Spleen (tissue), 13 donors: ENCODE measurements around the gene AMIGO1. TPM values are rescaled to one million over a fixed set of nuclear protein-coding genes. Genes with fewer than 3 reads are reported as not detected.

Source experiments
- DNase-seq: peaks from one replicate; pipeline ENCODE4 v3.0.0-alpha.2; 2020
- H3K27ac ChIP-seq, 8 donors: fragments of 200-600 bp; sonication (generic) in 7 of 8; 1 replicate in 4 of 8; 2 replicates in 4 of 8; pipeline versions ENCODE4 v1.5.0 to v1.8.0; 2016 to 2021; ENCODE audit warnings: inconsistent platforms in 4 of 8, mild to moderate bottlenecking in 4 of 8, moderate library complexity in 1 of 8
- H3K27me3 ChIP-seq, 7 donors: fragments of 200-600 bp; sonication (generic) in 6 of 7; replicated peaks in 1 of 7; 1 replicate in 4 of 7; 2 replicates in 3 of 7; pipeline versions ENCODE4 v1.5.0 to v1.8.0; 2016 to 2021; ENCODE audit warnings: inconsistent platforms in 3 of 7, mild to moderate bottlenecking in 1 of 7
- H3K36me3 ChIP-seq, 6 donors: fragments of 200-600 bp; sonication (generic) in 5 of 6; 1 replicate in 4 of 6; 2 replicates in 2 of 6; pipeline versions ENCODE4 v1.5.0 to v1.8.0; 2016 to 2021; ENCODE audit warnings: inconsistent platforms in 2 of 6
- H3K4me1 ChIP-seq, 6 donors: fragments of 200-600 bp; sonication (generic) in 5 of 6; 1 replicate in 3 of 6; 2 replicates in 3 of 6; pipeline versions ENCODE4 v1.5.0 to v1.8.0; 2016 to 2021; ENCODE audit warnings: inconsistent platforms in 3 of 6
- H3K4me3 ChIP-seq, 8 donors: fragments of 200-600 bp; sonication (generic) in 7 of 8; 1 replicate in 4 of 8; 2 replicates in 4 of 8; pipeline versions ENCODE4 v1.5.0 to v1.8.0; 2016 to 2021; ENCODE audit warnings: inconsistent platforms in 4 of 8, mild to moderate bottlenecking in 4 of 8, moderate library complexity in 2 of 8
- H3K9me3 ChIP-seq, 8 donors: fragments of 200-600 bp; sonication (generic) in 7 of 8; 1 replicate in 4 of 8; 2 replicates in 4 of 8; pipeline versions ENCODE4 v1.5.0 to v1.8.0; 2016 to 2021; ENCODE audit warnings: inconsistent platforms in 4 of 8
- CTCF ChIP-seq, 11 experiments: fragments of 200-600 bp in 7 of 11; fragments of 450-650 bp in 4 of 11; sonication (generic) in 4 of 11; IDR thresholded peaks in 8 of 11; conservative IDR thresholded peaks in 3 of 11; 1 replicate in 7 of 11; 2 replicates in 4 of 11; pipeline versions ENCODE4 v1.4.0 to v1.8.0; 2016 to 2021; ENCODE audit warnings: antibody characterized with exemption in 11 of 11, inconsistent platforms in 4 of 11, mild to moderate bottlenecking in 1 of 11
- POLR2A ChIP-seq, 3 donors: fragments of 450-650 bp; IDR thresholded peaks; one replicate each; pipeline ENCODE4 v1.5.1; 2017; ENCODE audit warnings: antibody characterized with exemption in 3 of 3, mild to moderate bottlenecking in 1 of 3
- POLR2AphosphoS5 ChIP-seq, 3 donors: sonication (generic); formaldehyde crosslinking; IDR thresholded peaks; one replicate each; pipeline ENCODE4 v1.5.1; 2017; ENCODE audit warnings: antibody characterized with exemption in 3 of 3
- WGBS, 5 donors: extraction: QIAGEN DNeasy Blood & Tissue Kit in 3 of 5; methylation state at CpG; one replicate each; pipeline versions ENCODE4 v1.1.5 to v1.1.7; 2013 to 2018; 5-methylcytosine and 5-hydroxymethylcytosine counted together
- intact Hi-C: fragments of 100-400 bp; cut with DNase I; formaldehyde crosslinking; loops from one replicate; pipeline ENCODE4 v1.15.0; 2023; ENCODE audit warnings: low total_unique reads
- long read RNA-seq, 2 donors: transcript quantifications; one replicate each; lab custom pipeline, GENCODE V29; 2026
- polyA plus RNA-seq, 3 donors: library from polyadenylated mRNA; stranded (reverse); fragments of 200-250 nt; gene quantifications; one replicate each; pipeline ENCODE4 v1.2.1, GENCODE V29; 2013
- total RNA-seq, 7 donors: library from RNA; depleted of rRNA in 3 of 7; stranded (reverse); fragments of >200 nt in 3 of 7; fragmentation: NEBNext Ultra II Directional in 4 of 7; extraction: Animal tissue kit (Norgen Biotek cat#: 25700) in 4 of 7; gene quantifications; one replicate each; pipeline versions ENCODE4 v1.1.0 to v1.2.1, GENCODE V29; 2016 to 2021
- donor health status: healthy with polysubstance abuse.
- donor health status: DM: no; HTN: no; CAD: no; lungs with moderate emphysema.
- donor health status: DM: no; HTN: no; CAD: no.
- donor health status: Bipolar disorder and iron deficiency.
- donor health status: healthy.
- donor health status: DM: no; HTN: no; CAD: no.
- donor health status: DM: yes; HTN: yes; CAD: no.

AMIGO1 gene, protein sequence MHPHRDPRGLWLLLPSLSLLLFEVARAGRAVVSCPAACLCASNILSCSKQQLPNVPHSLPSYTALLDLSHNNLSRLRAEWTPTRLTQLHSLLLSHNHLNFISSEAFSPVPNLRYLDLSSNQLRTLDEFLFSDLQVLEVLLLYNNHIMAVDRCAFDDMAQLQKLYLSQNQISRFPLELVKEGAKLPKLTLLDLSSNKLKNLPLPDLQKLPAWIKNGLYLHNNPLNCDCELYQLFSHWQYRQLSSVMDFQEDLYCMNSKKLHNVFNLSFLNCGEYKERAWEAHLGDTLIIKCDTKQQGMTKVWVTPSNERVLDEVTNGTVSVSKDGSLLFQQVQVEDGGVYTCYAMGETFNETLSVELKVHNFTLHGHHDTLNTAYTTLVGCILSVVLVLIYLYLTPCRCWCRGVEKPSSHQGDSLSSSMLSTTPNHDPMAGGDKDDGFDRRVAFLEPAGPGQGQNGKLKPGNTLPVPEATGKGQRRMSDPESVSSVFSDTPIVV
- total RNA-seq (1 to 10 TPM; 3.7 to 8.5 (median 6.0) TPM), polyA plus RNA-seq (under 1 TPM; 0.57 to 0.99 (median 0.67) TPM)
- long read RNA-seq, donor 1, full-length matches to known transcripts, result 3 of 3 reads
- long read RNA-seq, donor 1, partial matches to known transcripts, result 0 of 3 reads
- long read RNA-seq, donor 1, other reads (novel, unspliced or antisense), result 0 of 3 reads
- long read RNA-seq, donor 2, full-length matches to known transcripts, result 2 of 2 reads
- long read RNA-seq, donor 2, partial matches to known transcripts, result 0 of 2 reads
- long read RNA-seq, donor 2, other reads (novel, unspliced or antisense), result 0 of 2 reads

- Histone ChIP-seq H3K9me3 (no peaks in the 10 kb centered on the region), H3K4me1 (peaks cover 7 to 30% (median 19%) of the 10 kb centered on the region in 6 donors), H3K27me3 (peaks cover 0 to 19% (median 0%) of the 10 kb centered on the region in 7 donors), H3K36me3 (no peaks in the 10 kb centered on the region), H3K4me3 (peak within 1 kb of the TSS; percentile 59 to 90 (median 72)), H3K27ac (peak within 1 kb of the TSS in 5 of 8 donors; percentile 43 to 73 (median 60))
- TF ChIP-seq POLR2AphosphoS5 (IDR thresholded peaks at IDR 0.05) (peak in 2 of 3 donors; percentile 31 to 46), POLR2A (IDR thresholded peaks at IDR 0.05) (no peak), CTCF (IDR thresholded peaks at IDR 0.05 in 8 of 11, conservative IDR thresholded peaks at IDR 0.05 in 3 of 11) (no peak)
- WGBS, 5 donors, result 1 to 9% (median 1%) methylated on average over 23 to 100 of the region's 100 CpGs
- intact Hi-C loops, result no loop called here
- peak; percentile 90 for DNase-seq
Observed at GRCh38 chr1:109509176-109510134, at the start of gene AMIGO1. TSS of gene AMIGO1 (minus strand) at chr1:109509727. CDS start at chr1:109508912, 815 bp downstream.

GRCh38 chr1:109557520-109557919 lies 48.0 kb upstream of the AMIGO1 start:
- Histone ChIP-seq H3K27me3 (no peaks in the 10 kb centered on the region), H3K4me1 (peaks cover 19 to 100% (median 82%) of the 10 kb centered on the region in 6 donors), H3K36me3 (no peaks in the 10 kb centered on the region), H3K4me3 (no peak overlapping the region), H3K27ac (no peak overlapping the region), H3K9me3 (no peaks in the 10 kb centered on the region)
- DNase-seq, result no peak
- TF ChIP-seq CTCF (IDR thresholded peaks at IDR 0.05 in 8 of 11, conservative IDR thresholded peaks at IDR 0.05 in 3 of 11) (no peak), POLR2AphosphoS5 (IDR thresholded peaks at IDR 0.05) (no peak), POLR2A (IDR thresholded peaks at IDR 0.05) (no peak)
- intact Hi-C loops, result no loop called here
- WGBS, 5 donors, result 89 to 96% (median 94%) methylated on average over 5 of the region's 5 CpGs

DNA sequence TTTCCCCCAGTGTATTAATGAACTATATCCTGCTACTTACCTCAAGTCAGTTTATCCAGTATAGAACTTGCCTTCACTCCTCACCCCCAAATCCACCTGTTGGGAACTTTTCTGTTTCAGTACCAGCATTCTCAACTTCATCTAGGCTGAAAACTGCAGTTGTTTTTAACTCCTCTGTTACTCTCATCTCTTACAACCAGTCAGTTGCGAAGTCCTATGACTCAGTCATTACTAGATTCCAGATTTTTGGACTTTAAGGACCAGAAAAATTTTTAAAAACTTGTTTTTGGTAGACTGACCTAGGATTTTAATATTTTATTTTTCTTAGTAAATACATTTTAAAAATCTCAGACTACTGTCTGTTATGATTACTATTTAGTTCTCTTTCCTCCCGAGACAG lies 47.0 kb upstream of the AMIGO1 start:
- Histone ChIP-seq H3K27me3 (no peaks in the 10 kb centered on the region), H3K27ac (peak overlapping the region in 3 of 8 donors; percentile 39 to 48 (median 41)), H3K4me3 (no peak overlapping the region), H3K4me1 (peaks cover 15 to 100% (median 82%) of the 10 kb centered on the region in 6 donors), H3K9me3 (no peaks in the 10 kb centered on the region), H3K36me3 (peaks cover 0 to 4% (median 0%) of the 10 kb centered on the region in 6 donors)
- intact Hi-C loops, result no loop called here
- WGBS, 5 donors, result 93 to 96% (median 93%) methylated on average over 2 of the region's 2 CpGs
- no peak for DNase-seq
- TF ChIP-seq POLR2AphosphoS5 (IDR thresholded peaks at IDR 0.05), result no peak
- no peak for TF ChIP-seq POLR2A (IDR thresholded peaks at IDR 0.05)
- no peak for TF ChIP-seq CTCF (IDR thresholded peaks at IDR 0.05 in 8 of 11, conservative IDR thresholded peaks at IDR 0.05 in 3 of 11)
